HG02852 (cell line): ENCODE results near the gene CDHR1.
A peak's percentile ranks its signal among the peaks of the same experiment; 100 is the strongest.
"Not testable (repeated sequence)": the region's sequence is repeated elsewhere in the genome, so short reads cannot be mapped to it uniquely, and the experiment has no call there.

ENCODE experiments used
- ATAC-seq: cut with Tn5 transposase; IDR thresholded peaks from one replicate; pipeline ENCODE4 v1.9.1; 2021; ENCODE audit warnings: mild to moderate bottlenecking, moderate library complexity; ENCODE audit not compliant: unreplicated experiment

Gene CDHR1

GRCh38 chr10:84173501-84173929 is 20.8 kb upstream of the CDHR1 start, which contains the start of gene GPR15LG:
Gene GPR15LG (plus strand): TSS chr10:84173801. CDS start chr10:84173852, 51 bp downstream.
- ATAC-seq = peak; percentile 14

- no peak for ATAC-seq
Observed at GRCh38 chr10:84175436-84175835, 18.9 kb upstream of the CDHR1 start.

- no peak for ATAC-seq
Observed at GRCh38 chr10:84176351-84176750, 18.0 kb upstream of the CDHR1 start.

GRCh38 chr10:84176836-84177474 is 17.4 kb upstream of the CDHR1 start:
- no peak for ATAC-seq

GRCh38 chr10:84177541-84178141 is 16.7 kb upstream of the CDHR1 start:
- ATAC-seq = peak; percentile 37

GRCh38 chr10:84178160-84178609 is 16.2 kb upstream of the CDHR1 start:
- no peak for ATAC-seq

GRCh38 chr10:84179059-84179710 is 15.2 kb upstream of the CDHR1 start:
- peak; percentile 92 for ATAC-seq

- not testable (repeated sequence) for ATAC-seq
Observed at GRCh38 chr10:84180386-84180785, 14.0 kb upstream of the CDHR1 start.

- ATAC-seq = no peak
Observed at GRCh38 chr10:84181631-84182030, 12.7 kb upstream of the CDHR1 start.

- ATAC-seq = no peak
Observed at GRCh38 chr10:84184517-84184916, 9.8 kb upstream of the CDHR1 start.

- no peak for ATAC-seq
Observed at GRCh38 chr10:84185526-84186175, 8.7 kb upstream of the CDHR1 start.

GRCh38 chr10:84188815-84189214 is 5.5 kb upstream of the CDHR1 start:
- no peak for ATAC-seq

- ATAC-seq = no peak
Observed at GRCh38 chr10:84190621-84191020, 3.7 kb upstream of the CDHR1 start.

GRCh38 chr10:84191106-84191505 is 3.2 kb upstream of the CDHR1 start:
- no peak for ATAC-seq

- ATAC-seq = no peak
Observed at GRCh38 chr10:84193327-84193726, 1.0 kb upstream of the CDHR1 start.

GRCh38 chr10:84193846-84194423 is 402 bp upstream of the CDHR1 start:
- ATAC-seq = peak; percentile 10

- ATAC-seq = no peak
Observed at GRCh38 chr10:84195044-84195830, 900 bp downstream of the CDHR1 start.

GRCh38 chr10:84196083-84196482 is 1.7 kb downstream of the CDHR1 start:
- ATAC-seq = no peak

GRCh38 chr10:84196941-84197340 is 2.6 kb downstream of the CDHR1 start:
- no peak for ATAC-seq

GRCh38 chr10:84197643-84198042 is 3.3 kb downstream of the CDHR1 start:
- ATAC-seq = no peak
